GM12891 (cell line): ENCODE measurements around the gene VPS26B.

Source experiments
- POLR2A ChIP-seq: IDR thresholded peaks from 2 replicates; pipeline ENCODE4 v1.6.1; 2011; ENCODE audit warnings: low read depth, low read length, control low read depth
- POLR2AphosphoS5 ChIP-seq: IDR thresholded peaks from 2 replicates; pipeline ENCODE4 v1.6.1; 2011; ENCODE audit warnings: low read depth, low read length, control low read depth

DNA sequence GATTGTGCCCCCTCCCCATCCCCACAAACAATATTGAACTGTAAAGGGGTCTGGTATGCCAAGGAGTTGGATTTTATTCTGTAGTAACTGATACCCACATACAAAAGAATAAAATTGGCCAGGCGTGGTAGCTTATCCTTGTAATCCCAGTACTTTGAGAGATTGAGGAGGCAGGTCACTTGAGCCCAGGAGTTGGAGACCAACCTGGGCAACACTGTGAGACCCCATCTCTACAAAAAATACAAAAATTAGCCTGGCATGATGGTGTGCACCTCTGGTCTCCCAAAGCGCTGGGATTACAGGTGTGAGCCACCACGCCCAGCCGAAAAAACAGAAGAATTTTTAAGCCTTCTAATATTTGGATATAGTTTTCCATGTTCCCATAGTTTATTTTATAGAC is 47.5 kb downstream of the VPS26B start:
- no peak for TF ChIP-seq POLR2A
- no peak for TF ChIP-seq POLR2AphosphoS5
